HG03103 (cell line): Measurements from ENCODE around the gene MYLK3.
"Not testable (repeated sequence)": the region's sequence is repeated elsewhere in the genome, so short reads cannot be mapped to it uniquely, and the experiment has no call there.

Source experiments
- ATAC-seq: cut with Tn5 transposase; IDR thresholded peaks from one replicate; pipeline ENCODE4 v1.9.1; 2021; ENCODE audit warnings: low read depth; ENCODE audit not compliant: unreplicated experiment

The MYLK3 gene

DNA sequence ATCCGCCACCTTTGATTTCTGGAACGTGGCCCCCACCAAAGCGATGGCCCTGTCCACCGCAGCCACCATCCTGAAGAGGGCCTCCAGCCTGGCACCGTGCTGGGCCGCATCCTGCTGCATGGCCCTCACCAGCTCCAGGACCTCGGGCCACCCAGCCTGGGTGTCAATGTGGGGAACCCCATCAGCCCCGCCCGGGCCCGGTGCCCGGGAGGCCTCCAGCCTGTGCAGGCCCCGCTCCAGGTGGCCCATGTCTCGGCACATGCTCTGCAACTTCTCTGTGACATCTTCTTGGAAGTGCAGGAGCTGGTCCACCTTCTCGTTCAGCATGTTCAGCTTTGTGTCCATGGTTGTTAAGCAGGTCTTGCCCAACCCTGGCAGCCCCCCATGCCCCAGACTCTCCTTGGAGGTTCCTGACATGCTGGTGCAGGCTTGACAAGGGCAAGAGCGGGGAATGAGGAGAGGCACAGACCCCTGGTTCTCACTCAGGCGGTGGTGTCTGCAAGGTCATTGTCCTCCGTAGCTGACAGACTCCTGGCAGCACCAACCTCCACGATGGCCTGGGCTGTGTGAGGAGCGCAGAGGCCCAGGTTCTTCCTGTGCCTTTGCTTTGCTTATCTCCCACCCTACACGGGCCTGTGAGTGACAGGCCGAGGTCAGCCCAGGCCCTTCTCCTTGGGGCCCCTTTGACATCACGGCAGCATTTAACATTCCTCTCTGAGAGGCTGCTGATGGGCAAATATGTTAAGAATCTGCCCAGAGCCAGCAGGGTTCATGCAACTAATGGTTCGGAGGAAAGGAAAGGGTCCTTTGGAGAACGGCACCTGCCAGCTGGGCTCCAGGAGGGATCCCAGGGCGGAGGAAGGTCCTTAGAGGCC is at the start of gene MYLK3:
Gene MYLK3 (minus strand): TSS at position 568 of the 875 bp plus-strand sequence. CDS start 151 bp downstream, at position 417.
- ATAC-seq = no peak

- no peak for ATAC-seq
Observed at GRCh38 chr16:46797501-46797900, 49.4 kb upstream of the MYLK3 start.

DNA sequence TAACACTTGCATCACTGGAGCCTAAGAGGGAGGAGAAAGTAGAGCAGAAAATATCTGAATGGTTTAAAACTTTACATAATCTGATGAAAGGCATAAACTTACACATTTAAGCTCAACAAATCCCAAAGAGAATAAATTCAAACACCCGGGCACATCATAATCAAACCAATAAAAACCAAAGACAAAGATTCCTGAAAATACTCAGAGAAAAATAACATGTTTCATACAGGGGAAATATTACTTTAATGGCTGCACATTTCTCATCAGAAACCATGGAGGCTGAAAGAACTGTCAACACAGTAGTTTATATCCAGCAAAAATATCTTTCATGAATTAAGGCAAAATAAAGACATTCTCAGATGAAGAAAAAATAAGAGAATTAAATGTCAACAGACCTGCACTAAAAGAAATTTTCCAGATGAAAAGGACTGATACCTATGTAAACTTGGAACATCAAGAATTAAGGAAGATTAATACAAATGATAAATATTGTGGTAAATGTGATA is 48.7 kb upstream of the MYLK3 start:
- ATAC-seq = no peak

GRCh38 chr16:46793841-46794240 is 45.7 kb upstream of the MYLK3 start:
- ATAC-seq = no peak

DNA sequence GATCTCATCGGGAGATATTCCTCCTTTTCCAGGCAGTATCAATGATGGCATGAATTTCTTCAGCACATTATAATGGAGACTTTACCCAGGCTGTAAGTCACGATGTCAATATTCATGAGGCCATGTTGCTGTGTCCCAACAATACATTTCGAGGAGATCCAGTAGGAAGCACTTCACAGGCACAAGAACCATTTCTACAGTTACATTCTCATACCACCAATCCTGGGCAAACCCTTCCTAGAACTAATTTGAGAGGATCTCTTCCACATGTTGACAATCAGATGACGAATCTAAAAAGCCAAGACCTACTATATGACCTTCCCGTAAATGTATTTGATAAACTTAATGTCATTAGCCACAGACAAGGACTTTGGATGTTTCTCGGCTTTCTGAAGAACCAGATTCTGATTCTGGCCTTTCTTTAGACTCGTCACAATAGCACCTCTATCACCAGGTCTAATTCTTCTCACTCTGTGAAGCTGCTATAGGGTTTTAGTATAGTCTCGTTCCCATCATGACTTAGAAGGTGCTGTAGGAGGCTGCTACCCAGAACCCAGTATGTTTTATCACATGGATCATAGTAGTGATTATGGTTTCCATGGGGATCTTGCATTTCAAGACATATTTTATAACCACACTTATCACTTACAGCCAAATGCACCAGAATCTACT is 42.6 kb upstream of the MYLK3 start:
- ATAC-seq = no peak

DNA sequence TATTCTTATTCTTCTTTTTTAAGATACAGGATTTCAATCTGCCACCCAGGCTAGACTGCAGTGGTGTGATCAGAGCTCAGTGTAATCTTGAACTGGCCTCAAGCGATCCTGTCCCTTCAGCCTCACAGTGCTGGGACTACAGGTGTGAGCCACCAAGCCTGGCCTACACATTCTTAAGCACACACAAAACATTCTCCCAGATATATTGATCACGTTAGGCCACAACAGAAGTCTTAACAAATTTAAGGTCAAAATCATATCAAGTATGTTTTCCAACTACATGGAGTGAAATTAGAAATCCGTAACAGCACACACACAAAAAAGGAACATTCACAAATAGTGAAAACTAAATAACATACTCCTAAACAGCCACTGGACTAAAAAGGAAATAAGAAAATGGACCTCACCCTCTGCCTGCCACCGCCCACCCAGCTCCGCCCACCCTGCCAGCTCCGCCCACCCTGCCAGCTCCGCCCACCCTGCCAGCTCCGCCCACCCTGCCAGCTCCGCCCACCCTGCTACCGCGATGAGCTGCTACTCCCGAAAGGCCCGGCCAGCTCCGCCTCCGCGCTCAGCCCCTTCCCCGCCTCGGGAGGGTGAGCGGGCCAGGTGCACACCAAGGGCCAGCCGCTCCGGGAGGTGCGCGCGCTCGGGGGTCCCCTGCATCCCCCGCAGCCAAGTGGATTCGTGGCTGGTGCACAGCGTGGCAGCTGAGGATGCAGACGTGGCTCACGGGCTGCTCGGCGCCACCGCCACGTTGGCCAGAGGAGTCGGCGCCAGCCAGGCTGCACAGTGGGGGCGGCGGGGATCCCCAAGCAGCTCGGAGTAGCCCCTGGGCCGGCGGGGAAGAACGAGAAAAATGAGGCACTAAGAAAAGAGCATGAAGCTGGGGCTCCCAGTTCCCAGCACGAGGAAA is 41.6 kb upstream of the MYLK3 start:
- peak; percentile 85 for ATAC-seq

- no peak for ATAC-seq
Observed at GRCh38 chr16:46788891-46789474, 40.8 kb upstream of the MYLK3 start.

- no peak for ATAC-seq
Observed at GRCh38 chr16:46787909-46788308, 39.8 kb upstream of the MYLK3 start.

DNA sequence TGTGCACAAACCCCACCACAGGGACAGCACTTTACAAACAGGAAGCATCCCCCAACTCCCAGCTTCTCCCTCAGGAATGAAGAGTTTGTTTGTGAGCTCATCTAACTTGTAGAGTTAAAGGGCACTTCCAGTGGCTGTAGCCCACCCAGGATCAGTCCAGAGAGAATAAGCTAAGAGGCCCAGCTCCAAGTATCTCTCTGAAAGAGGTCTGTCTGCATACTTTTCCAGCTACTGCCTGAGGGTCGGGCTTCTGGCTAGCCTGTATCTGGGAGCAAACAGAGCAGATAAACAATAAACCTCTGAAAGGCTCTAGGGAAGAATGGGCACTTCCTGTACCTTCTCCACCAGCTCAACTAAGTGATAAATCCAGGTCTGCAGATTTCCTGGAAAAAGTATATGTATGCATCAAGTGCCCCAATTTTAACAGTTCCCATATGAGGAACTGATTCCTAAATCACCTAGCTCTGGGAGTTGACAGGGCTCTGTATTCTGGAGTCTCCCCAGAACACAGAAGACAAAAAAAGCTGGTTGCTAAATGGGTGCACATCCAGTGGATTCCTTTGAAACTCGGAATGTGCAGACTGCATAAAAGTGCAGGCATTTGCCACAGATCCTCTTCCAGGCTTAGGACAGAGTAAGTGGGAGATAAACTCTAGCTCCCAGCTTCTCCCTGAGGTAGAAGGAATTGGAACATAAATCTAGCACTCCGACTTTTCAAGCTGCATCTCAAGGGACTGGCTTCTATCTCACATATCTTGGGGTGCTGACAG is 37.1 kb upstream of the MYLK3 start:
- ATAC-seq = no peak

GRCh38 chr16:46784569-46784968 is 36.4 kb upstream of the MYLK3 start:
- not testable (repeated sequence) for ATAC-seq

DNA sequence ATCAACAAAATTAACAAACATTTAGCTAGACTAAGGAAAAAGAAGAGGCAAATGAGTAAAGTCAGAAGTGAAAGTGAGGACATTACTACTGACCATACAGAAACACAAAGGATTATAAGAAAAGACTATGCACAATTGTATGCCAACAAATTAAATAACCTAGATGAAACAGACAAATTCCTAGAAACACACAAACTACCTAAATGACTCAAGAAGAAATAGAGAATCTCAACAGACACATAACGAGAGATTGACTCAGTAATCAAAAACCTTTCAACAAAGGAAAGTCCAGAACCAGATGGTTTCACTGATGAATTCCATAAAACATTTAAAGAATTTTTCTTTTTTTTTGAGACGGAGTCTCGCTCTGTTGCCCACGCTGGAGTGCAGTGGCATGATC is 35.7 kb upstream of the MYLK3 start:
- ATAC-seq = no peak

GRCh38 chr16:46782320-46782719 is 34.2 kb upstream of the MYLK3 start:
- ATAC-seq = no peak

DNA sequence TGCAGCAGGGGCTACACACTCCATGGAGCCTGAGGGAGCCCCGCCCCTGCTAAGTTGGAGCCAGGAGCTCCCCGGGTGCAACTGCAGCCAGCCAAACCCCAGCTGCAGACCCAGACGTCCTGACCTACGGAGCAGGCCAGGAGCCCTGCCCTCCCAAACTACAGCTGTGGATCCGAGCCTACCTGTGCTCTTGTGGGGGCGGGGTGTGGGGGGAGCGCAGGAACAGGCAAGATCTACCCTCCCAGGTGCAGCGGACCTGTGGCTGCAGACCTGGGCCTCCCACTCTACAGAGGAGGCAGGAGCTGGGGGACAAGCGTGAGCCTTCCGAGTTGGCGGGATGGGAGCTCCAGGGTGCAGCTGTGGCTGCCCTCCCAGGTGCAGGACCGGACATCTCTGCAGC is 29.7 kb upstream of the MYLK3 start:
- no peak for ATAC-seq

DNA sequence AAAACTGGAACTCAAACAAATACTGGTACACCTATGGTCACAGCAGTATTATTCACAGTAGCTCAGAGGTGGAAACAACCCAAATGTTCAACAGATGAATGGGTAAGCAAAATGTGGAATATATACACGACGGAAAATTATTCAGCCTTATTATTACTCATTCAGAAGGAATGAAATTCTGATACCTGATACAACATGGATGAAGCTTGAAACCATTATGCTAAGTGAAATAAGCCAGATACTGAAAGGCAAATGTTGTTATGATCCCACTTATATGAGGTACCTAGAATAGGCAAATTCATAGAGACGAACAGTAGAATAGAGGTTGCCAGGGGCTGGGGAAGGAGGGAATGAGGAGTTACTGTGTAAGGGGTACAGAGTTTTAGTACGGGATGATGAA is 27.1 kb upstream of the MYLK3 start:
- no peak for ATAC-seq

GRCh38 chr16:46774743-46775177 is 26.6 kb upstream of the MYLK3 start:
- ATAC-seq = no peak

GRCh38 chr16:46772463-46772862 is 24.3 kb upstream of the MYLK3 start:
- ATAC-seq = no peak

GRCh38 chr16:46768809-46769208 is 20.7 kb upstream of the MYLK3 start:
- no peak for ATAC-seq

DNA sequence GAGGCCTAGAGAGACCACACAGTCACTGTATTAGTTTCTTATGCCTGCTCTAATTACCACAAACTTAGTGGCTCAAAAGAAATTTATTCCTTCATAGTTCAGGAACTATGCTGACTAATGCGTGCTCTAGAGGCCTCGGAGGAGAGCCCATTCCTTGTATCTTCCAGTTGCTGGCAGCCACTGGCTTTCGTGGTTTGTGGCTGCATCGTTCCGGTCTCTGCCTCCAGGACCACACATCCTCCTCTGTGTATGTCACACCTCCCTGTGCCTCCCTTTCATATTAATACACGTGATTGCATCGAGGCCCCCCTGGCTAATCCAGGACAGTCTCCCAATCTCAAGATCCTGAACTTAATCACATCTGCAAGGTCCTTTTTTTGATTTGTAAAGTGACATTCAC is 16.9 kb upstream of the MYLK3 start:
- no peak for ATAC-seq

DNA sequence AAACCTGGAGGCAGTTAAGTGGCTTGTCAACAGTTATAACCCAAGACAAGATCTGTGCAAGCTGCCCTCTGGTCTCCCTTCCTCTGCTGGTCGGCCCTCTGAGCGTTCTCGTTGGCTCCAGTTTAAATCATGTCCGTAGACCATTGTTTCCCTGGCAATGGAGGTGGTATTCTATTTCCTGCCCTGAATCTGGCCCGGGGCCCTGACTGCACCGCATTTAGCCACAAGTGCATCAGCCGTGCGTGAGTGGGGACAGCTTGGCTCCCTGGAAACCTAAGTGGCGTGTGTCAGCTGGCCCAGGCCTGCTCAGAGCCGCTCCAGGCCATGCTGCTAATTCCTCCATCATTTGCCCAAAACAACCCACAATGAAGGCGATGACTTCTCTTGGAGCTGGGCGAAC is 15.0 kb upstream of the MYLK3 start:
- no peak for ATAC-seq

GRCh38 chr16:46762583-46762982 is 14.4 kb upstream of the MYLK3 start:
- ATAC-seq = no peak
